Stimulated activated CD4-positive, alpha-beta T cell treated with anti-CD3 and anti-CD28 coated beads, Interleukin-12 subunit alpha, Interleukin-12 subunit beta, amount 100 ng/mL, for 24 hours (primary cell): ENCODE data around the gene KLK4.

ENCODE experiments used
- DNase-seq, 2 experiments: peaks; one replicate each; pipeline ENCODE4 v3.0.0-alpha.2; 2020; ENCODE audit warnings: low read depth in 2 of 2

KLK4 gene, protein sequence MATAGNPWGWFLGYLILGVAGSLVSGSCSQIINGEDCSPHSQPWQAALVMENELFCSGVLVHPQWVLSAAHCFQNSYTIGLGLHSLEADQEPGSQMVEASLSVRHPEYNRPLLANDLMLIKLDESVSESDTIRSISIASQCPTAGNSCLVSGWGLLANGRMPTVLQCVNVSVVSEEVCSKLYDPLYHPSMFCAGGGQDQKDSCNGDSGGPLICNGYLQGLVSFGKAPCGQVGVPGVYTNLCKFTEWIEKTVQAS

DNA sequence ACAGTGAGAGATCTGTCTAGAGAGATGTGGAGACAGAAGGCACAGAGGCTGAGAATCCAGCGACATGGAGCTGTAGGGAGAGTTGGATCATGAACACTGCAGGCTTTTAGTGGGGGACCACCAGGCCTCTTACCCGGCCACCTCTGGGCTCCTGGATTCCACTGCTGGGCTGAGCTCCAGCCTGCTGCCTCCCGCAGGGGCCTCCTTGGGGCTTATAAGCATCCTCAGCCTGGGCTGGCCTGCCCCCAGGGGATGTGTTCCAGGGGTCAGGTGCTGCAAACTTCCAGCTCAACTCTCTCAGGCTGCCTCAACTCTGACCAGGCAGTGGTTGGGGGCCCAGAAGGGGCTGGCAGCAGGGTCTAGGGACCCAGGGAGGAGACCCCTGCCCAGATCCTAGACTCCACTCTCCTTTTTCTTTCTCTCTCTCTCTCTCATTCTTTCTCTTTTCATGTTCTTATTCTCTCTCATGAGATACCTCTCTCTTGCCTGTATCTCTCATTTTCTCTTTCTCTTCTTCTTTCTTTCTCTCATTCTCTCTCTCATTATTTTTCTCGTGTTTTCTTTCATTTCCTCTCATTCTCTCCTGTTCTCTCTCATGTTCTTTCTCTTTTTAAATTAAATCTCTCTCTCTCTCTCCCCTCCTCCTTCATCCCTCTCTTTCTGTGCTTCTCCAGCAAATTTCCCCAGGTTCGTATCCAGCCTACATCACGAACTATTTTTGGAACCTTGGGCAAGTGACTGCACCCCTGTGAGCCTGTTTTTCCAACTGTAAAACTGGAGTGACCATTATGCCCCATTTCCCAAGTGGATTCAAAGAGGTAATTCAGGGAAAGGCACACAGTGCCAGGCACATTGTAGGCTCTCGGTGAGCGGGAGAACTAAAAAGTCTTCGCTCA lies at the start of gene KLK4:
KLK4 (minus strand) TSS at position 190 of the 896 bp plus-strand sequence. CDS start 657 bp downstream, outside the sequence.
- DNase-seq: no peak

DNA sequence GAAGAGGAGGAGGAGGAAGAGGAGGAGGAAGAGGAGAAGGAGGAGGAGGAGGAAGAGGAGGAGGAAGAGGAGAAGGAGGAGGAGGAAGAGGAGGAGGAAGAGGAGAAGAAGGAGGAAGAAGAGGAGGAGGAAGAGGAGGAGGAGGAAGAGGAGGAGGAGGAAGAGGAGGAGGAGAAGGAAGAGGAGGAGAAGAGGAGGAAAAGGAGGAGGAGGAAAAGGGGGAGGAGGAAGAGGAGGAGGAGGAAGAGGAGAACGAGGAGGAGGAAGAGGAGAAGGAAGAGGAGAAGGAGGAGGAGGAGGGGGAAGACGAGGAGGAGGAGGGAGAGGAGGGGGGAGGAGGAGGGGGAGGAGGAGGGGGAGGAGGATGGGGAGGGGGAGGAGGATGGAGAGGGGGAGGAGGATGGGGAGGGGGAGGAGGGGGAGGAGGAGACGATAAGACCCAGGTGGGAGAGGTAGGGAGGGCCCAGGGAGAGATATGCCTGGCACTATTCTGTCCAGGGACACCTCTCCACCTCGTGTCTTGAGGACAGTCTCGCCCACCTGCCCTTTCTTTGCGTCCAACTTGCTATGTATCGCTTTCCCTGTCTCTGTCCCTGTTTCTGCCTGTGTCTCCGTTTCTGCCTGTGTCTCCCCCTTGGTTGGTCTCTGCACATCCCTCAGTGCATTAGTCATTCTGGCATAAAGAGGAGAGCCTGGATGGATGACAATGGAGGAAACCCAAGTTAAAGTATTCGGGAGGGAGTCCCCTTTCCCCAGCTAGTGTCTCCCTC lies 48.7 kb upstream of the KLK4 start:
- DNase-seq: no peak

GRCh38 chr19:50957587-50957986 lies 46.4 kb upstream of the KLK4 start:
- no peak for DNase-seq

GRCh38 chr19:50952910-50953309 lies 41.7 kb upstream of the KLK4 start, which contains the start of gene KLK5:
TSS of gene KLK5 (minus strand) at chr19:50953038. CDS start at chr19:50952657, 381 bp downstream.
- no peak for DNase-seq

DNA sequence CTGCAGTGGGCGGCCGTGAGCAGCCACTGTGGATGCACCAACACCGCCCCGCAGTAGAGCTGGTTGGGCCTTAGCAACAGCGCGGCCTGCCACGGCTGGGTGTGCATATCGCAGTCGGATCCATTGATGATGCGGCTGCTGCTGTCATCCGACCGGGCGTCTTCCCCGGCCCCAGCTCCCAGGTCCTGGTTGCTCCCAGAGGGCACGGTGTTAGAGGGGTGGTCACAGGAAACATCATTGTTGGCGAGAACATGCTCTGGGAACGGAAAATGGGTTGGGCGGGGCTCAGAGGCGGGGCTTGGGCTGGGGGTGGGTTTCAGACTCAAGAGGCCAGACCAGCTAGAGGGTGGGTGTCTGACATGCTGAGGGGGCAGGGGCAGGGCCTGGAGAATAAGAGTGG lies 38.7 kb upstream of the KLK4 start:
- no peak for DNase-seq

DNA sequence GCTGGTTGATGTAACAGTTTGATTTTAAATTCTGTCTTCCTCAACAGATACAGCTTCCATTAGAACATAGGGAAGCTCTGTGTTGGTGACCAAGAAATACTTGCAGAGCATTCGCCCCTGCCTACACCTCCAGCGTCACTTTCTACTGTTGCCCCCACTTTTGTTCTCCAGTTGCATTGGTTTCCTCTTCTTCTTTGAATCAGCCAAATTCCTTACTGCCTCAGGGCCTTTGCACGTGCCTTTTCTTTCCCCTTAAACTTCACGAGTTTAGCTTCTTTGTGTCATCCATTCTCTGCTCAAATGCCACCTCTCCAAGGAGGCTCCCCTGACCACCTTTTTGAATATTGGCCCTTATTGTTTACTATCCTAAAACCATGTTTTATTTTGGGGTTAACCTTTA lies 35.9 kb upstream of the KLK4 start:
- no peak for DNase-seq

DNA sequence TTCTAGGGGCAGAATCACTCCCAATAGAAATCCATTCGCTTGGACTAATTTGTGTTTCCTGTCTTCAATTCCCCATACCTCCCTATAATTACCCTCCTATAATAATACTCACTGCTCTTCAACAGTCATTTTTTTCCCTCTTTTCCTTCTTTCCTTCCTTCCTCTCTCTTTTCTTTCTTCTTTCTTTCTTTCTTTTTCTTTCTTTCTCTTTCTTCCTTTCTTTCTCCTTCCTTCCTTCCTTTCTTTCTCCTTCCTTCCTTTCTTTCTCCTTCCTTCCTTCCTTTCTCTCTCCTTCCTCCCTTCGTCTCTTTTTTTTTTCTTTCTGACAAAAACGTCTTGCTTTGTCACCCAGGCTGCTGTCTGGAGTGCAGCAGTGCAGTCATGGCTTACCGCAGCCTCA lies 33.6 kb upstream of the KLK4 start:
- no peak for DNase-seq

DNA sequence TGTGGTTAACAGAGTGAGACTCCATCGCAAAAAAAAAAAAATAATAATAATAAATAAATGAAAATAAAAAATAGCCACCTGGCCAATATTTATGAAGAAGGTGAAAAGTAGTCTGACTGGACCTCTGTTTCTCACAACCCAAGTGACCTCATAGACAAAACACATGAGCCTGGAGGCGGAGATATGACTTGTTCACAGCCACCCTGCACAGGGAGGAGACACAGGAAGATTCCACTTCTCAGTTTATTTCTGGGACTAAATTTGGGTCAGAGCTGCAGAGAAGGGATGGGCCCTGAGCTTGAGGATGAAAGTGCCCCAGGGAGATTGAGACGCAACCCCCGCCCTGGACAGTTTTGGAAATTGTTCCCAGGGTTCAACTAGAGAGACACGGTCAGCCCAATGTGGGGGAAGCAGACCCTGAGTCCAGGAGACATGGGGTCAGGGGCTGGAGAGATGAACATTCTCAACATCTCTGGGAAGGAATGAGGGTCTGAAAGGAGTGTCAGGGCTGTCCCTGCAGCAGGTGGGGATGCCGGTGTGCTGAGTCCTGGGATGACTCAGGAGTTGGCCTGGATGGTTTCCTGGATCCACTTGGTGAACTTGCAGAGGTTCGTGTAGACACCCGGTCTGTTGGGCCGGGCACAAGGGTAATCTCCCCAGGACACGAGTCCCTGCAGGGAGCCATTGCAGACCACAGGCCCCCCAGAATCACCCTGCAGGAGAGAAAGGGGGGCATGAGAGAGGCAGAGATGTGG lies 32.1 kb upstream of the KLK4 start:
- no peak for DNase-seq

DNA sequence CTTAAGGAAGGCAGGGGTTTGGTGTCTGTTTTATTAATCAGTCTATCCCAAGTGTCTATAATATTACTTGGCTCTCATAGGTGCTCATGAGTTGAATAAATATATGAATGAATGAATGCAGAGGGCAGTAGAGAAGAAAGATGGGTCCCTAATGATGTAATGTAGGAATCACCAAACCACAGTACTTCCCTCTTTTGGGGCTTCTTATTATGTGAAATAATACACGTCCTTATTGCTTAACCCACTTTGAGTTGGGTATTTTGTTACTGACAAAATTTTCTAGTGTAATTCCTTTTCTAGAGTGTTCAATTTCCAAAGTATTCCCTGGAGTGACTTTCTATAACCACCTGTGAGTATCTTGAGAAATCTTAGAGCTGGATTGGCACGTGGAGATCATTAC lies 28.4 kb upstream of the KLK4 start:
- no peak for DNase-seq

DNA sequence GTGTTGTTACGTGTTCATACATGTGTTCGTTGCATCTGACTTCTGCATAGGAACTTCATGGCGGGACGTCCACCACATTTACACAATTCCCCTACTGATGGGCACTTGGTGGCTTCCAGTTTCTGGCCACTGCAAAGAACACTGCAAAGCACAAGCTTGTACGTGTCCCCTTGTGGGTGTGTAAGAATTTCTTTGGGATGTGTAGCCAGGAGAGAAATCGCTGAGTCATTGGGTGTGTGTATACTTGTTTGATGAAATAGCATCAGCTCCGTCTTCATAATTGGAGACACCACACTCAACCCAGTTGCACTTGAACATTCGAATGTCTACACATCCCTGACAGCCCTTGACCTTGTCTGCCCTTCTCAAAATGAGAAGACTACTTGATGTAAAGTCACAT lies 22.4 kb upstream of the KLK4 start:
- no peak for DNase-seq

DNA sequence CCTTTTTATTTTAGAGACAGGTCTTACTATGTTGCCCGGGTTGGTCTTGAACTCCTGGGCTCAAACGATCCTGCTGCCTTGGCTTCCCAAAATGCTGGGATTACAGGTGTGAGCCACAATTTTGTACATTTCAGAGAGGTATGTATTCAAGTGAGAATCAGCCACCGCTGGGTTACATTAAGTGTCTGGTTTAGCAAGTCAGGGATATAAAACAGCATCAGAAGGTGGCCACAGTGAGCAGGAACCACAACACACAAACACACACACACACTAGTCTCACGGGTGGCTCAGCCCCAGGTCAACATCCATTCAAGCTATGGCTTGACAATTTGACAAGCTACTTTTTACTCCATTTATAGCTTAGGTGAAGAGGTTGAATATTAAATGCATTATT lies 21.5 kb upstream of the KLK4 start:
- DNase-seq: no peak

DNA sequence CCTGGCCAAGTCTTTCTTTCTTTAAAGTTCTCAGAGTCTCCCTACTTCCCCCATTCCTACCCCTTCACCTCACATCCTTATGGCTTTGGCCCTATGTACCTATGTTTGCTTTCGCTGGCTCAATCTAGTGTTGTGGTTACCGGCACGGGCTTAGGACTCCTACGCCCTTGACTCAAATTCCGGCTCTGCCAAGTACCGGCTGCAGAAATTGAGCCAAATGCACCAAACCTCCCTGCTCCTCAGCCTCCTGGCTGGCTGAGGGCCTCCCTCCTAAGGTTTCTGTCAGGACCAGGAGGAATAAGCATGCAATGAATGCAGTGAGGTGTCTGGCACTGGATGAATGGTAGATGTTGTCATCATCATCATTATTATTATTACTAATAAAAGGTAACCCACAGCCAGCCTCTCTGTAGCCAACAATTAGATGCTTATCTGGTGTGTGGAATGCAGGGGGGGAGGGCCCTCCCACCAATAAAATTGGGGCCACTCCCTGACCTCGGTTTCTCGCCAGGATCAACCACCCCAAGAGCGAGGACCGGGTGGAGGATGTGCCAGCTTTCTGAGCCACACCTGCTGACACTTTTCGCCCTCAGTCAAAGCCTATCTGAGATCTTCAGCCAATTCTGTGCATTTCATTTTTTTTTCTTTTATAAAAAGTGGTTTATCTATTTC lies 21.0 kb upstream of the KLK4 start:
- no peak for DNase-seq

DNA sequence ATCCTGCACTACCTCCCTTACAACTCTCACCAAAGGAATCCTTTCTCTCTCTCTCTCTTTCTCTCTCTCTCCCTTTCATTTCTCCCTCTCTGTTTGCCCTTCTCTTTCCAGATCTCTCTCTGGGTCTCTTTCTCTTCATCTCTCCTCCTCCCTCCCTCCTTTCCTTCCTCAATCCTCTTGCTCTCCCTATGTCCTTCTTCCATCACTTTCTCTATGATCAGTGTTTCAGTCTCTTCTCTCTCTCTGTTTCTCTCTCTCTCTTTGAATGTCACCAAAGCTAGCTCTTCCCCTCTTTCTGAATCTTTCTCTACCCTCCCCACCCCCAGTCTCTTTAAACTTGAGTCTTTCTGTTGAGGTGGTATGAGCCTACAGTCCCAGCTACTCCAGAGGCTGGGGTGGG lies 19.8 kb upstream of the KLK4 start:
- DNase-seq: no peak

GRCh38 chr19:50928831-50929230 lies 17.6 kb upstream of the KLK4 start:
- no peak for DNase-seq

DNA sequence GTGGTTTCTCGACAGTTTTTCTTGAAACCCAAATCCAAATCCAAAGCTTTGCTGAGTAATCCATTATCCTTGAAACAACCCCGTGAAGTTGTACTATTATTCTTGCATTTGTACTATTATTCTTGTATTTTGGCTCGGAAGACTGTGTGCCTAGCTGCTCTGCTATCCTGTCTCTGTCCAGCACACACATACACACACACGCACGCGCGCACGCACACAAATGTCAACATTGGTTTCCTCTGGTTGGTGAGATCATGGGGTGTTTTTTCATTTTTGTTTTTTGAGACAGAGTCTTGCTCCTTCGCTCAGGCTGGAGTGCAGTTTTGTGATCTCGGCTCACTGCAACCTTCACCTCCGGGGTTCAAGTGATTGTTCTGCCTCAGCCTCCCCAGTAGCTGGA lies 14.9 kb upstream of the KLK4 start:
- DNase-seq: no peak

DNA sequence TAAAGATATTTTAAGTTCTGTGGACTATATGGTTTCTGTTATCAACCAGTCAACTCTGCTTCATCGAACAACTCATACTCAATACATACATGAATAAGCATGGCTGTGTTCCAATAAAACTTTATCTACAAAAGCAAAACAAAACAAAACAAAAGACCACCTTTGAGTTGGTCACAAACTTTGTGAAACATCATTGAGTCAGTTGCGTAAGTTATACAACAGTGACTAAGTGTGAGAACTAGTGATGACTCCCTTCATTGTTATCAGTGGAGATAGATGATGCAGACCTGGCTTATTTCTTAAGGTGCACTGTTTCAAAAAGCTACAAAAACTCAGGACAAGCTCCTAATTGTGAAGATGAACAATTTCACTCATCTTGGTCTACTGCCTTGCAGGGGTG lies 14.5 kb upstream of the KLK4 start:
- no peak for DNase-seq

DNA sequence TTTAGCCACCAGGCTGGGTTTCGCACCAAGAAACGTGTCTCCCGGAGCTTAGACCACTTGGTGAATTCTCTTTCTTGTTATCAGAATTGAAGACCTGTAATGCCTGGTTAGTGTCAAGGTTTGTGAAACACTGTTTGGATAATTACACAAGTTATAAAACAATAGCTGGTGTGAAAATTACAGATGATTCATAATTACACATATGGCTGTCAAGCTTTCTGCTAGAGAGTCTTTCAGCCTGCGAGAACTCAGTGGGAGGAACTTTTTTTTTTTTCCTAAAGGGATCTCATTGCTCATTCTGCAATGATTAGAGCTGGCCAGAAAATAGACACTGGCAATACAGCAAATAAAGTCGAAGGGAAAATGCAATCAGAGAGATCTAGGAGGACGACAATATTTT lies 13.4 kb upstream of the KLK4 start:
- DNase-seq: no peak

- peak; percentile 65 to 70 for DNase-seq
Observed at GRCh38 chr19:50922317-50922853, 11.2 kb upstream of the KLK4 start.

- no peak for DNase-seq
Observed at GRCh38 chr19:50921426-50922316, 10.5 kb upstream of the KLK4 start.

- no peak for DNase-seq
Observed at GRCh38 chr19:50916069-50916468, 4.9 kb upstream of the KLK4 start.
